DOHH2 (cell line): ENCODE data around the gene KCNH1.

Experiments
- EZH2phosphoT487 ChIP-seq: fragments of 200-600 bp; sonication (generic); IDR thresholded peaks from 2 replicates; pipeline ENCODE4 v1.6.1; 2017; ENCODE audit warnings: borderline replicate concordance, mild to moderate bottlenecking, antibody characterized with exemption, low read length, moderate library complexity, mixed read lengths
- TF ChIP-seq, protein P1 (sequence below): fragments of 200-600 bp; sonication (generic); IDR thresholded peaks from one replicate; pipeline ENCODE4 v1.5.1; 2014; ENCODE audit warnings: antibody characterized with exemption, mild to moderate bottlenecking, low read depth, low read length; ENCODE audit not compliant: poor library complexity, severe bottlenecking

DNA sequence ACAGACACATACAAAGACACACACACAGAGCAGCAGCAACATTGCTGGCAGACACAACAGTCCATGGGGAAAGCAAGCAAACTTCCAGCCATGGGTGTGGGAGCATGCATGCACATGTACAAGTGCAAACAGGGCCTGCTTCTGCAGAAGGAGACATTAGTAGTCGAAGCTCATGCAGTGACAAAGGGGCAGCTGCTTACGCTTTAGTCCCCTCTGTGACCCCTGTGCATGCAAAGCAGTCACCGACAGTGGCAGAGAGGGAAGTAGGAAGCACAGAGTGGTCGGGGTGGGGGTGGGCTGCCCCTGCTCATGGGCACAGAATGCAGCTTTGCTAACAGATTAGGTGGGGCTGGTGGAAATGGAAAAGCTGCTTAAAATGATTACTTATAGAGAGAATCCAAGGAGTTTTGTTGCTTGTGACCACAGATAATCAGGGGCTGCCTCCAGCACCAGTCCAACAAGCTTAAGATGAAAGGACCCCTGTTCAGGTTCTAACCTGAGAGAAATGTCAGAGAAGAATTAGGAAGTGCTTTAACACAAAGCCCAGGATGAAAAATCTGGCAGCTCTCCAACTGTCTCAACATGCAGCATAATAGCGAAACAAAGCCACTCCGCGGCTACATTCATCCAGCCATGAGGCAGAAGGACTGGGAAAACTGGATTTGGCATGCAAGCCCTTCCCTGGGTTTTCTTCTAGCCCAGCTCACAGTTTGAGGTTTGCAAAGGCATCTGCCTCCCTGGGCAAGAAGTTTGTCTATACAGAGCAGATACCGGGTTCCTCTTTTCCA, 378.9 kb downstream of the KCNH1 start:
- TF ChIP-seq EZH2phosphoT487: no peak
- TF ChIP-seq, protein P1, sequence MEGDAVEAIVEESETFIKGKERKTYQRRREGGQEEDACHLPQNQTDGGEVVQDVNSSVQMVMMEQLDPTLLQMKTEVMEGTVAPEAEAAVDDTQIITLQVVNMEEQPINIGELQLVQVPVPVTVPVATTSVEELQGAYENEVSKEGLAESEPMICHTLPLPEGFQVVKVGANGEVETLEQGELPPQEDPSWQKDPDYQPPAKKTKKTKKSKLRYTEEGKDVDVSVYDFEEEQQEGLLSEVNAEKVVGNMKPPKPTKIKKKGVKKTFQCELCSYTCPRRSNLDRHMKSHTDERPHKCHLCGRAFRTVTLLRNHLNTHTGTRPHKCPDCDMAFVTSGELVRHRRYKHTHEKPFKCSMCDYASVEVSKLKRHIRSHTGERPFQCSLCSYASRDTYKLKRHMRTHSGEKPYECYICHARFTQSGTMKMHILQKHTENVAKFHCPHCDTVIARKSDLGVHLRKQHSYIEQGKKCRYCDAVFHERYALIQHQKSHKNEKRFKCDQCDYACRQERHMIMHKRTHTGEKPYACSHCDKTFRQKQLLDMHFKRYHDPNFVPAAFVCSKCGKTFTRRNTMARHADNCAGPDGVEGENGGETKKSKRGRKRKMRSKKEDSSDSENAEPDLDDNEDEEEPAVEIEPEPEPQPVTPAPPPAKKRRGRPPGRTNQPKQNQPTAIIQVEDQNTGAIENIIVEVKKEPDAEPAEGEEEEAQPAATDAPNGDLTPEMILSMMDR: no peak
